ENCODE results near the gene GPC5.

- TF ChIP-seq REST (IDR thresholded peaks at IDR 0.05) (no peak), CTCF (IDR thresholded peaks at IDR 0.05; ENCODE audit: low read depth, low read length, missing input control) (no peak), TAF1 (conservative IDR thresholded peaks at IDR 0.05) (no peak), SP1 (IDR thresholded peaks at IDR 0.05) (no peak)
Measured at GRCh38 chr13:92377396-92377795, 979.0 kb downstream of the GPC5 start.
